Measurements from ENCODE around the gene FSTL1.

The FSTL1 gene, protein sequence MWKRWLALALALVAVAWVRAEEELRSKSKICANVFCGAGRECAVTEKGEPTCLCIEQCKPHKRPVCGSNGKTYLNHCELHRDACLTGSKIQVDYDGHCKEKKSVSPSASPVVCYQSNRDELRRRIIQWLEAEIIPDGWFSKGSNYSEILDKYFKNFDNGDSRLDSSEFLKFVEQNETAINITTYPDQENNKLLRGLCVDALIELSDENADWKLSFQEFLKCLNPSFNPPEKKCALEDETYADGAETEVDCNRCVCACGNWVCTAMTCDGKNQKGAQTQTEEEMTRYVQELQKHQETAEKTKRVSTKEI

DNA sequence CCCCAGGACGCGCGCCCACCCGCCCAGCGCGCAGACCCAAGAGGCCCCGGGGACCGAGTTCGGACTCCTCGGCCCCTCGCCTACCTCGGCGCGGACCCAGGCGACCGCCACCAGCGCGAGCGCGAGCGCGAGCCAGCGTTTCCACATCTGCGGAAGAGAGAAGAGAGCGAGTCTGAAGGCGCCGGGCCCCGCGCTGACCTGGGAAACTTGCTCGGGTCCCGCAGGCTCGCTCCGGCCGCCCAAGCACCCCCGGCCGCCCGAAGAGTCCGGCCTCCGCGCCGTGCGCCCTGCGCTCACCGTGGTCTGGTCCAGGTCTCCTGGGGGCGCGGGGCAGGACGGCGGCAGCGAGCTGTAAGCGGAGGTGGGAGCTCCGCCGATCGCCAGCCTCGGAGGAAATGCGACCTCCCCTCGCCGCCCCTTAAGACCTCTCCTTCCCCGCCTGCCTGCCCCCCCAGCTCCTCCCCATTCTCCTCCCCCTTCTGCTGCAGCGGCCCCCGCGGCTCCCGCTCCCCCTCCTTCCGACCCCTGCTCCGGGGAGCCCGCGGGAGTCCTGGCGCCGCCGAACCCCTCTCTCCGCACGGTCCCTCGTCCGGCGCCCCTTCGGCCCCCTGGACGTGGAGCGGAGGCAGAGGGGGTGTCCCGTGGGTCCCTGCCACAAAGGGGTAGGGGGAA is at the start of gene FSTL1:
FSTL1 (minus strand) TSS at position 393 of the 672 bp plus-strand sequence; CDS start at position 147, 246 bp downstream.
- DNase-seq (ENCODE audit: low spot score): no peak

DNA sequence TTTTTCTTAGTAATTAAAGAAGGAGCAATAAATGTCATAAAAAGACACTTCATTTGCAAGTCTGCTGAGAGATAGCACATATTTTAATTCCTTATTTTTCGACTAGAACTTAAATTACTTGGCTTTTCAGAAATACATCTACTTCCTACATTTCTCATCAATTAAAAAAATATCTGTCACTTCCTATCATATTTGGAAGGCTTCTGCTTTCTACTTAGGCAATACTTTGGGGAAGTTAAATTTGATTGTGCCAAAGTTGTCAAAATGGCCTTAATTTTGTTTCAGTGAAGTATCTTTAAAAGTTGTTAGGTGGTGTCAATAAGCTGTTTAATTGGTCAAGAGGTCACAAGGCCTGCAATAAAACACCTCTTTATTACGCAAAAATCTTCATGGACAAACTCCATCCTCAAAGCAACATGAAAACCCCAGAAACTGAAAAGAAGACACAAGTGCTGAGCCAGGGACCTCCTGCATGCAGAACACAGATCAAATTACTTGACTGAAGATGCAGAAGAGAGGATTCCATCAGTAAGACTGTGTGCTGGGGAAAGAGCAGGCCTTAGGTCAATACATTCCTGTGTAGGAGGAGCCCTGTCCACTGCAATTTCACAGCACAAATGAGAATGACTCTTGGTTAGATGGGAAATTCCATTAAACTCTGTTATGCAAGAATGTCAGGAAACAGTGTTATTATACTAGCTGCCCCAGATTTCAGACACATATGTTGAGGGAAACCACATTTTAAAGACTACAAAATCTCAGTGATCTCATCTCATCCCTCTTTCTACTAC is 48.0 kb upstream of the FSTL1 start:
- DNase-seq (ENCODE audit: low spot score): peak; percentile 50

DNA sequence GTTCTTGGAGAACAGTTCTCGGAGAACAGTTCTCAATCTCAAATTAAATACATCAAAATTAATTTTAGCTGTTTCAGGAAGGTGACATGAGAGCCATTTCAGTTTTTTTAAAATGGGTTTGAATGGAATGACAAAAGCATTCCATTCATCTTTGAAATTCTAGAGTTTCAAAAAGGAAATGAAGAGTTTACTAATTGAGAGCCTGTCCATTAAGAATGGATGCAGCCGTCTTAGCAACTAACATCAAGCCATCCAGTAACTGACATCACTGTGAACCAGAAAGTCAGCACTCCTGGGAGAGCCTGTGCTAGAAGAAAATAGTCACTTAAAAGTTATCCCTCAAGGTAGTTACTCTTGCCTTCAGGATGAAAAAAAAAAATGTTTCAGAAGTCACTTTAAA is 47.0 kb upstream of the FSTL1 start:
- no peak for DNase-seq (ENCODE audit: low spot score)

DNA sequence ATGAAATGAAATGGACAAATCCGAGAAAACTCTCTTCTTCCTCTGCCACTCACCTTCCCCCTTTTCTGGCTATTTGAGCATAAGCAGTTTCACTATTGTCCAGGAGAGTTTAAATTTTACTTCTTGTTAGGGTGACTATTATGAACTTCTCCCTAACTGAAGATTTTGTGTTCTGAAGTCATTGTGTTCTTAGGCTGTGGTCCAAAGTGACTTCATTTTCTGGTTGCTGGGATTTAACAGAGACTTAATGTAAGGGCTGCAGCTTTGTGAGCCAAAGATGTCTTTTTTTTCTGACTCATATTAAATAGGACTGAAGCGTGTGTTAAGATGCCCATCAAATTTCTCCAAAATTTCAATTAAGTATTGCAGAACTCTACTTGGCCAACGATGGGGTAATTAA is 46.5 kb upstream of the FSTL1 start:
- no peak for DNase-seq (ENCODE audit: low spot score)

DNA sequence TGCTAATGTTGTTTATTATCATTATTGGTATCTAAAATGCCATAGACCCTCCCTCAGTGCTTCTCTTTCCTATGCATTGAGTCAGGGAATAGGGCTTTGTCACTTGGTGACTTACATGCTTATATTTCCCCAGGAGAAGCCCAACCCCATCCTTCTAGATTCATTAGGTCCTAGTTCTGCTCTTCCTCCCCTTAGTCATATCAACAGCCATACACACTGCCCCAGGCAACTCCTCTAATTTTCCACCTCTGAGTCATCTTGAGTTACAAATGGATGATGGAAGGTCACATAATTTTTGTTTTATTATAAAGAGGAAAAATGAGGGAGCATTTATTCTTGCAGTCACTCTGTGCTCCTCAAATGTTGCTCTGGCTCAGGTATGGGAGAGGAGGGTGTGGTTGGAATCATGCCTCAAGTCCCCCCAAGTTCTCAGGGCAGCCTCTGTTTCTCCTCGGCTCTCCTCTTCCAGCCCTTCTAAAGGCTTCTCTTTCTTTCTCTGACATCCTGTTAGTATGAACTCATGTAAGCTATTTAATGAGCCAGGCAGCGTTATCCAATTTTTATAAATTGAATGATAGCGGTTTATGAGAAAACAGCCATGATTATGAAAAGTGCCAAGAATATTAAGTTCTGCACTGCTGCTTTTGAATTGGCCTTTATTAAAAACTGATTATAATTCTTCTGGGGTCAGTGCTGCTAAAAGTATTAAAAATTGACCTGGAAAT is 45.6 kb upstream of the FSTL1 start:
- DNase-seq (ENCODE audit: low spot score): peak; percentile 77

DNA sequence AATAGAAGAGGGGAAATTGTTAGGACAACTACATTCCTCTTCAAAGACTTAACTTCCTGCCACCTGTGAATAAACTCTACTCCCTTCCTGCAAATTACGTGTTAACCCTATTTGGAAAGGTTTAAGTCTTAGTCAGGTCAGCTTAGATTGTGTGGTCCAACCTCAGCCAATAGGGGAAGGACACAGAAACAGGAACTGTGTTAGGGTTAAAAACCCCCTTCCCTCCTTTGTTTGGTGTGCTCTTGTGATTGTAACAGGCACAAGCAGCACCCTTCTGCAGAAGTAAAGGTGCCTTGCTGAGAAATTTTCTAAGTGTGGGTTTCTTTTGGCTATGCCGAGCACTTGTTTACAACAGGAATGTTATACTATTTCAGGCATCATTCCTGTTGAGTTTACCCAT is 45.0 kb upstream of the FSTL1 start:
- no peak for DNase-seq (ENCODE audit: low spot score)

DNA sequence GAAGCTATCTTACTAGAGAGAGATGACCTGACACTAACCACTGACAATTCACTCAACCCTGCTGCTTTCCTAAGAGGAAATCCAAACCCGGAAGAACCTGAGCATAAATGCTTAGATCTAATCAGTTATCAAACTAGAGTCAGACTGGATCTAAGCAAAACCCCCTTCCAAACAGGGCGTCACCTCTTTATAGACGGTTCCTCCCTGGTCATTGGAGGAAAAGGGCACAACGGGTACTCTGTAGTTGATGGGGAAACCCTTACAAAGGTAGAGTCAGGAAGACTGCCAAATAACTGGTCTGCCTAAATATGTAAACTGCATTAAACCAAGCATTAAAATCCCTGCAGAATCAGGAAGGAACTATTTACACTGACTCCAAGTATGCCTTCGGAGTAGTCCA is 41.3 kb upstream of the FSTL1 start:
- no peak for DNase-seq (ENCODE audit: low spot score)

DNA sequence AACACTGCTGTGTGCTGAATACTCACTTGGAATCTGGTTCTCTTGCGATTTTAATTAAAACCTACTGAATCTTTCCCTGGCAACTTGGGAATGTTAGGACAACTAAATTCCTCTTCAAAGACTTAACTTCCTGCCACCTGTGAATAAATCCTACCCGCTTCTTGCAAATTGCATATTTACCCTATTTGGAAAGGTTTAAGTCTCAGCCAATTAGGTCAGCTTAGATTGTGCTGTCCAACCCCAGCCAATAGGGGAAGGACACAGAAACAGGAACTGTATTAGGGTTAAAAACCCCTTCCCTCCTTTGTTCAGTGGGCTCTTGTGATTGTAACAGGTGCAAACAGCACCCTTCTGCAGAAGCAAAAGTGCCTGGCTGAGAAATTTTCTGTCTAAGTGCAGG is 38.6 kb upstream of the FSTL1 start:
- no peak for DNase-seq (ENCODE audit: low spot score)

DNA sequence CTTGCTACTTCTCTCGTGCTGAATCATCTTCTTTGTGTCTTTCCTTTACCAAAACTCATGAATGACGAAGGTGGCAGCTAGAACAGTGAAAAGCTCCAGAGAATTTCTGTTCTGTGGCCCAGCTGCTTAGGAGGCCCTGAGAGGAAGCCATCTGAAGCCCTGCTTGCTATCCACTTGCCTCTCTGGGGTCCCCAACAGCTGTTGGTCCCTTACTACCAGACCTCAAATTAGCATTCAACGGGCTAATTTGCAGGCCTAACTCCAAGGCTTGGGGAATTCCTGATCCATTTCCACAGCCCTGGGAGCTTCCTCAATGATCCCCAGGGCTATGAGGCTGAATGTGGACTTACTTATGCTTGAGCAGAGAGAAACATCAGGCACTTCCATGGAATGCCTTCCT is 37.5 kb upstream of the FSTL1 start:
- no peak for DNase-seq (ENCODE audit: low spot score)

DNA sequence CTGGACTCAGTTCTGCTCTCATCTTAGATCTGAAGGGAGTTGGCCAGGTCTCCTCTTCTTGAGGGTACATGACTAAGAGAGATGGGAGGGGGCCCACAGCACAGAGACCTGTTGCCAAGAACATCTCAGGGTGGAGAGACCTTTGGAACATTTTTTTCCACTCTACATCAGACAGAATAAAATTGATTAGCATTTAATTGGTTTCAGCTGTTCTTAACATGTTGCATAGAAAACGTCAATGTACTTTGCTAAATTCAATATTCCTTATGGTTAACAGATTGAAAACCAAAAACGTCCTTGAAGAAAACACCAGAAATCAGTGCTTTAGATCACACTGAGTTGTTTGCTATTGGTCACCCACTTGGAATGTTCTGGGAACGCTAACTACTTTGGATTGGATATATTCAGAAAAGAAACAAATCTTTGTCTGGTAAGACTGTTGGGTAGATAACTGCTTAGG is 36.4 kb upstream of the FSTL1 start:
- no peak for DNase-seq (ENCODE audit: low spot score)

DNA sequence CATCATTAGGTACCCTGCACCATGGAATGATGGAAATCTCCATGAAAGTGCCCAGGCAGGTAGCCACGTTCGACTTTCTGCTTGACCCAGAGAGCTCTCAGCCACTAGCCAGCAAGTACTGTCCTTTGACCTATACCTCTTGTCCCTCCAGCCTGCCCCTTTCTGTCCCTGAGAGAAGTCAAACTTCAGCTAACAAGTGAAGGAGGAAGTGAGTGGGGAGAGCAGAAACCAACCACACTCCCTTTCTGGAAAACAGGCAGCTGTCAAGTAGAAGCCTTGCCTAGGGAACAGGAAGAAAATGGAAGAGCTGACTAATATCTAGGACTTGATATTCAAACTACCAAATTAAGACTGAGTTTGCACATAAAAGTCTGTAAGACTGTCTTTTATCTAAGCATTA is 30.3 kb upstream of the FSTL1 start:
- DNase-seq (ENCODE audit: low spot score): no peak

DNA sequence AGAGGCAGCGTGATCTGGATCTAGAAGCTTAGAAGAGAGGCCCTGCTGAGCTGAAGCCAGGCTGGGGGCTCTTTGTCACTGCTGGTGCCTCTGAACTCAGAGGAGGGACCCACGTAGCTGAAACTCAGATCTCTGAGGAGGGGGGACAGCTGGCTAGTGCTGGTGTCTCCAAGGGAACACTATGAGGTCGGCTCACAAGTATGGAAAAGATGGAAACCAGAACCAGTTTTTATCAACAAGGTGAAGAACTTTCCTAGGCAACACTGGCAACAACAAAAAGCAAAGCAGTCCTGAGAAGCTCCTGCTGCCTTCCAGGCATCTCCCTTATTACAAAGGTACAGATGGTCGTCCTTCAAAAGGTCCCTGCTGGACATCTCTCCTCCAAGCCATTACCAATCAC is 27.0 kb upstream of the FSTL1 start:
- DNase-seq (ENCODE audit: low spot score): no peak

DNA sequence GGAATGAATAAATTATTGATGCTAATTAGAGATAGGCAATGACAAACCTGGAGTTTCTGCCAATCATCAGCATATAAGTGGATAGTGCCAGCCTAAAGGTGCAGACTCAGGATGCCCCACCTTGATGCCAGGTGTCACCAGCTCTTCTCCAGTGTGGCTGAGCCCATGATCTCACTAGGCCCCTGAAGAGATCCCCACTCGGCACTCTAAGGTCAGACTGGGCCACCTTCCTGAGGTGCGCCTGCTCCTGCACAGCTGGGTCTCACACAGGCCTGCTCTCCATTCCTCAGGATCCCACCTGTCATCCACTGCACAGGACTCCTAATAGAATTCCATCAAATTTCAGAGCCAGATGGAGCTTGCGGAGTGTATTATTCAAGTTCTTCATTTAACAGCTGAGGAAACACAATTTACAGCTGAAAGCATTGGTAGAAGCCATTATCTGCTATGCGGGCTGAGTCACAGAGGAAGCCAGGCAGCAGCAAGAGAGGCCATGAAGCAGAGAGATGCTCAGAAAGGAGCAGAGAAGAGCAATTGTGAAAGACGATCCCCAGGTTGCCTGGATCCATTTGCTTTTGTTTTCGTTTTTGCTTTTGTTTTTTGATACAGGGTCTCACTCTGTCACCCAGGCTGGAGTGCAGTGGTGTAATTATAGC is 25.1 kb upstream of the FSTL1 start:
- no peak for DNase-seq (ENCODE audit: low spot score)

DNA sequence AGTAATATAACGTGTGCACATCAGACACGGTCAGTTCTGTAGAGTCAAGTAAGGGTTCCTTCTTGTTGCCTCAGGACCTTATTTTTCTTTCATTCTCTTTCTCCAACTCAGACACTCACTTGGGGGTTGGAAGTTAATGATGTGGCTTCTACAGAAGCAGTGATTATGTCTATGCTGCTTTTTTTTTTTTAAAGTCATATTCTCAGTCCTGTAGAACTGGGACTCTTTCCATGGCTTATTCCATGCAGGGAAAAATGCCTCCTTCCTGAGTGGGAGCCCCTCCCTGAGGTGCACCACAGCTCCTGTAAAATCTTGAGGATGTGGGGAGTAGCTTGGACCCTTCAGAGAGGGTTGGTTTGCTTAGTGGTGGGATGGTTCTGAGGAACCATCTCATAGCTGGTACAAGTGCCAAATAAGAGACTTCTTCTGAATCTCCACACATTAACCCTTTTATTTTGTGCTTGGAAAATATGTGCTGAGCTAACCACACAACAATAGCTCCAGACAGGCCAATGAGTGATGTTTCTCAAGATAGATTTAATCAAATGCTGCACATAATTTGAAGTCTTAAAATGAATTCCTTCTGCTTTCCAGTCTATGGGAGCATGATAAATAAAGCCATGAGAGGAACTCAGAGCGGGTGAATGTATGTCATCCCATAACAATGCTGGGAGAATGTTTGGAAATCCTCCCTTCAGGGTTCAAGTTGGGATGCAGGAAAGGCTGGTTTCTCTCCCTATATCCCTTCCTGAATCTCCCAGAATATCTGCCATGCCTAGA is 23.3 kb upstream of the FSTL1 start:
- no peak for DNase-seq (ENCODE audit: low spot score)

DNA sequence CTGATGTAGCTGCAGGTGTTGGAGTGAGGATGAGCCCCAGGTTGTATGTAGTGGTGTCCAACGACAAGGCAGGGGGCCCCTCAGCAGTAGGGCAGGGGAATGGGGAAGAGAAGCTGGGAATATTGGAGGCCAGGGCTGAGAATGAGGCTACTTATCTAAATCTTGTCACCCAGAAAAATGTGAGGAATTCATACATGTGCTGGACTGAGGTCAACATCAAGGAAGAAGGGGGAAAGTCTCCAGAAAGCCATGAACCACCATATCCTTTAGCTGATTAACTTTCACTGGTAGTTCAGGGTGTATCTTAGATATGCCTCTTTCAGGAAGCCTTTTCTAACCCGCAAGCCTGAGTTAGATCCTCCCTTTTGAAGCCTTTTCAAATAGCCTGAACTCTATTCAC is 22.6 kb upstream of the FSTL1 start:
- DNase-seq (ENCODE audit: low spot score): no peak

DNA sequence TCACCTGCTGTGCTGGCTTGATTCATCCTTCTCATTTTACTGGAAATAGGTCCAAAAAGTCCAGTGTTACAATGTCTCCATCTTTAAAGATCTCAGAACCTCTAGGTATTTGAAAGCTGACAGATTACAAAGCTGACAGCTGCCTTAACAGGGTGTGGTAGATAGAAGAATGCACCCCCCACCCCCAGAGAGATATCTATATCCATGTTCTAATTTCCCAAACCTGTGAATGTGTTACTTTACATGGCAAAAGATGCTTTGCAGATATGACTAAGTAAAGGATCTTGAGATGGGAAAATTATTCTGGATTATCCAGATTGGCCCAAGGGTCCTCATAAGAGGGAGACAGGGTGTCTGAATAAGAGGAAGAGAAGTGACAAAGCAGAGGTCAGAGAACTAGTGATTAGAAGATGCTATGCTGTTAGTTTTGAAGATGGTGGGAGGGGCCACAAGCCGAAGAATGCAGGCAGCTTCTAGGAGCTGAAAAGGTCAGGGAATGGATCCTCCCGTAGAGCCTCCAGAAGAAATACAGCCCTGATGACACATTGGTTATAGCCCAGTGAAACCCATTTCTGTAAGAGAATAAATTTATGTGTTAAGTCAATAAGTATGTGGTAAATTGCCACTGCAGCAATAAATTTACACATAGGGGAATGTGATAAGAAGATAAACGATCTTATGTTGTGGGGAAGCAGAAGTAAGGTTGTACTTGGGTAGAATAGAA is 21.5 kb upstream of the FSTL1 start:
- DNase-seq (ENCODE audit: low spot score): no peak

DNA sequence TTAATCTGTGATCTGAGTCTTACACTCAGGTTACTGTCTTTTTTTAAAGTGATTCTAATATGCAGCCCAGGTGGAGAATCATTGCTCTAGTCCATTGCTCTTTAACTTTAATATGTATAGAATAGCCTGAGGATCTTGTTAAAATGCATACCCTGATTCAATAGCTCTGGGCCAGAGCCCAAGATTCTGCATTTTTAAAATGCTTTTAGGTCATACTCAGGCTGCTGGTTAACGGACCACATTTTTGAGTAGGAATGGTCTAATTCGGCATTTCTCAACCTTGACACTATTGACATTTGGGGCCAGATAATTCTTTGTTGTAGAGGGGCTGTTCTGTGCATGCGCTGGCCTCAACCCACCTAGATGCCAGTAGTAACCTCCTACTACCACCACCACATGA is 20.9 kb upstream of the FSTL1 start:
- DNase-seq (ENCODE audit: low spot score): no peak

DNA sequence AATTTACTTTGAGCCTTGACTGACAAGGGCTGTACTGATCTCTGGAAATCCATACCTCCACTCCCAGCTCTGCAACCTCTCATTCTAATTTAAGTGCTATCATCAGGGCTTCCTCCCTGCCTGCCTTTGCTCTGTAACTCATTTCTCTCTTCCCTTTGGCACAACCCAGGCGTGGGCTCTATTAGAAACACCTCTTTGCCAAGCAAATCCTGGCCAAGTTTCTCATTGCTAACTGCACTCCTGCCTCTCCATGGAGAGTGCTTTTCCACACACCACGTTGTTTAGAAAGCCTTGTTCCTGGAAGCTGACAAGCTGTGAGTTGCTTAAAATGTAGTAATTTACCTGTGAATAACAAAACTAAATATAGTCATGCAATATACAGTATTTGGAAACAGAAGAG is 20.1 kb upstream of the FSTL1 start:
- DNase-seq (ENCODE audit: low spot score): no peak

DNA sequence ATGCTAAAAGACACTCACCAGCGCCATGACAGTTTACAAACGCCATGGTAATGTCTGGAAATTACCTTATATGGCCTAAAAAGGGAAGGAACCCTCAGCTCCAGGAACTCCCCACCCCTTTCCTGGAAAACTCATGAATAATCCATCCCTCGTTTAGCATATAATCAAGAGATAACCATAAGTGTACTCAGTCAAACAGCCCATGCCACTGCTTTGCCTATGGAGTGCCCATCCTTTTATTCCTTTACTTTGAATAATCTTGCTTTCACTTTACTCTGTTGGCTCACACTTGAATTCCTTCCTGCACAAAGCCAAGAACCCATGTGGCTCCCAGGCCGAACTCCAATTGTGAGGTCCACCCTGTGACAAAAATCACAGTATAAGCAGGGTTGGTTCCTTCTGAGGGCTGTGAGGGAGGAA is 19.1 kb upstream of the FSTL1 start:
- no peak for DNase-seq (ENCODE audit: low spot score)

DNA sequence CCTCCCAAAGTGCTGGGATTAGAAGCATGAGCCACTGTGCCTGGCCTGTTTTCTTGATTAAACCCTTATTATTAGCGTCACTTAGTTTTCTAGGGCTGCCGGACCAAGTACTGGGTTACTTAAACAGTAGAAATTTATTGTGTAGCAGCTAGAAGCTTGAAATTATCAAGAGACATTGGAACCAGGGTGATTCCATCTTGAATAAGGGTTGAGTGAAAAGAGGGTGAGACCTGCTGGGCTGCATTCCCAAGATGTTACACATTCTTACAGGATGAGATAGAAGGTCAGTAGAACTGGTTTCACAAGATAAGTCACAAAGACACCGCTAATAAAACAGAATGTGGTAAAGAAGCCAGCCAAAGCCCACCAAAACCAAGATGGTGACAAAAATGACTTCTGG is 18.6 kb upstream of the FSTL1 start:
- no peak for DNase-seq (ENCODE audit: low spot score)
